ENCODE data around the gene IPO11. TPM values are rescaled to one million over a fixed set of nuclear protein-coding genes. Genes with fewer than 3 reads are reported as not detected.
"Not testable (repeated sequence)": the region's sequence is repeated elsewhere in the genome, so short reads cannot be mapped to it uniquely, and the experiment has no call there.

IPO11 gene
- total and polyA plus RNA-seq, 2 experiments from 2014 or later = 18.7 to 64.7 TPM

GRCh38 chr5:62564101-62564500 is 151.5 kb downstream of the IPO11 start:
- Histone ChIP-seq H3K4me1 (ENCODE audit: insufficient read depth) (peaks cover 10% of the 10 kb centered on the region), H3K4me3 (no peak overlapping the region), H3K27ac (ENCODE audit: low read depth) (no peak overlapping the region), H3K79me2 (replicated peaks; ENCODE audit: insufficient read depth) (0 out of 2 replicates have a peak, but pooled peaks cover 3% of the 10 kb centered on the region), H2AFZ (no peak overlapping the region), H3K27me3 (ENCODE audit: insufficient read depth) (no peaks in the 10 kb centered on the region), H3K4me2 (no peak overlapping the region), H4K20me1 (replicated peaks; ENCODE audit: insufficient read depth) (no peaks in the 10 kb centered on the region), H3K36me3 (ENCODE audit: insufficient read depth) (no peaks in the 10 kb centered on the region), H3F3A (replicated peaks; ENCODE audit: low read depth) (no peaks in the 10 kb centered on the region), H3K9me2 (ENCODE audit: insufficient read depth) (no peaks in the 10 kb centered on the region)
- Mint-ChIP-seq H3K4me3 (no peak overlapping the region), H3K27me3 (ENCODE audit: insufficient read depth, low read depth, poor library complexity) (peaks cover 3% of the 10 kb centered on the region), H3K9me3 (peaks cover 23% of the 10 kb centered on the region), H3K36me3 (ENCODE audit: low read depth) (peaks cover 55% of the 10 kb centered on the region), H3K4me1 (peaks cover 13% of the 10 kb centered on the region), H3K27ac (no peak overlapping the region)
- TF ChIP-seq EZH2 (IDR thresholded peaks at IDR 0.05; ENCODE audit: low read depth, unreplicated experiment) (no peak), ZNF114 (CRISPR knock-in tag; IDR thresholded peaks at IDR 0.05) (no peak), ZNF331 (CRISPR knock-in tag; IDR thresholded peaks at IDR 0.05; ENCODE audit: low read depth) (no peak)
- ATAC-seq (no peak), DNase-seq (ENCODE audit: low spot score) (no peak)

GRCh38 chr5:62565740-62566139 is 153.2 kb downstream of the IPO11 start:
- Mint-ChIP-seq H3K9me3 (peaks cover 23% of the 10 kb centered on the region), H3K36me3 (ENCODE audit: low read depth) (peaks cover 51% of the 10 kb centered on the region), H3K4me1 (peaks cover 22% of the 10 kb centered on the region)
- not testable (repeated sequence) for H3K36me3 ChIP-seq (ENCODE audit: insufficient read depth); H3K27me3 Mint-ChIP-seq (ENCODE audit: insufficient read depth, low read depth, poor library complexity); H2AFZ ChIP-seq; H3K9me2 ChIP-seq (ENCODE audit: insufficient read depth); H3K79me2 ChIP-seq (replicated peaks; ENCODE audit: insufficient read depth); H4K20me1 ChIP-seq (replicated peaks; ENCODE audit: insufficient read depth); H3F3A ChIP-seq (replicated peaks; ENCODE audit: low read depth); H3K4me2 ChIP-seq; H3K4me3 ChIP-seq; H3K4me3 Mint-ChIP-seq; H3K27ac ChIP-seq (ENCODE audit: low read depth); ATAC-seq; H3K27ac Mint-ChIP-seq; DNase-seq (ENCODE audit: low spot score); H3K27me3 ChIP-seq (ENCODE audit: insufficient read depth)
- H3K4me1 ChIP-seq (ENCODE audit: insufficient read depth) = peaks cover 18% of the 10 kb centered on the region

GRCh38 chr5:62568143-62568542 is 155.6 kb downstream of the IPO11 start:
- H4K20me1 ChIP-seq (replicated peaks; ENCODE audit: insufficient read depth) = no peaks in the 10 kb centered on the region
- H3K4me3 ChIP-seq = no peak overlapping the region
- DNase-seq (ENCODE audit: low spot score) = no peak
- H3F3A ChIP-seq (replicated peaks; ENCODE audit: low read depth) = no peaks in the 10 kb centered on the region
- ATAC-seq = no peak
- H3K36me3 ChIP-seq (ENCODE audit: insufficient read depth) = no peaks in the 10 kb centered on the region
- H3K4me2 ChIP-seq = no peak overlapping the region
- Mint-ChIP-seq H3K4me1 (peaks cover 15% of the 10 kb centered on the region), H3K27ac (no peak overlapping the region), H3K36me3 (ENCODE audit: low read depth) (peaks cover 48% of the 10 kb centered on the region), H3K4me3 (no peak overlapping the region), H3K9me3 (peaks cover 23% of the 10 kb centered on the region), H3K27me3 (ENCODE audit: insufficient read depth, low read depth, poor library complexity) (peaks cover 3% of the 10 kb centered on the region)
- H3K9me2 ChIP-seq (ENCODE audit: insufficient read depth) = no peaks in the 10 kb centered on the region
- H3K4me1 ChIP-seq (ENCODE audit: insufficient read depth) = peaks cover 10% of the 10 kb centered on the region
- H3K27ac ChIP-seq (ENCODE audit: low read depth) = no peak overlapping the region
- TF ChIP-seq ZNF462 (CRISPR knock-in tag; IDR thresholded peaks at IDR 0.05) = no peak
- peaks cover 3% of the 10 kb centered on the region; the same call in 1 of the 2 replicates for H3K79me2 ChIP-seq (replicated peaks; ENCODE audit: insufficient read depth)
- H2AFZ ChIP-seq = no peak overlapping the region
- H3K27me3 ChIP-seq (ENCODE audit: insufficient read depth) = no peaks in the 10 kb centered on the region

Measured in GM23338 (cell line).